Suprapubic skin (tissue), 4 donors: Measurements from ENCODE around the gene EMD.

ENCODE experiments used
- CTCF ChIP-seq, 2 donors: fragments of 200-600 bp in 1 of 2; fragments of 450-650 bp in 1 of 2; sonication (generic) in 1 of 2; IDR thresholded peaks; one replicate each; pipeline ENCODE4 v1.5.1; 2016 to 2019; ENCODE audit warnings: antibody characterized with exemption in 2 of 2, mild to moderate bottlenecking in 1 of 2, moderate library complexity in 1 of 2
- EP300 ChIP-seq: sonication (generic); formaldehyde crosslinking; IDR thresholded peaks from one replicate; pipeline ENCODE4 v1.6.1; 2017; ENCODE audit warnings: antibody characterized with exemption
- POLR2A ChIP-seq, 2 donors: fragments of 450-650 bp; IDR thresholded peaks; one replicate each; pipeline ENCODE4 v1.6.1; 2017; ENCODE audit warnings: antibody characterized with exemption in 2 of 2, mild to moderate bottlenecking in 2 of 2, moderate library complexity in 2 of 2
- POLR2AphosphoS5 ChIP-seq, 3 donors: sonication (generic); formaldehyde crosslinking; IDR thresholded peaks; one replicate each; pipeline ENCODE4 v1.6.1; 2017; ENCODE audit warnings: antibody characterized with exemption in 3 of 3

- TF ChIP-seq CTCF (IDR thresholded peaks at IDR 0.05) (no peak), EP300 (no peak), POLR2AphosphoS5 (IDR thresholded peaks at IDR 0.05) (no peak), POLR2A (IDR thresholded peaks at IDR 0.05) (no peak)
Measured at GRCh38 chrX:154399527-154400368, 20.7 kb downstream of the EMD start.
